Measurements from ENCODE around the gene KRT27.

KRT27 gene

DNA sequence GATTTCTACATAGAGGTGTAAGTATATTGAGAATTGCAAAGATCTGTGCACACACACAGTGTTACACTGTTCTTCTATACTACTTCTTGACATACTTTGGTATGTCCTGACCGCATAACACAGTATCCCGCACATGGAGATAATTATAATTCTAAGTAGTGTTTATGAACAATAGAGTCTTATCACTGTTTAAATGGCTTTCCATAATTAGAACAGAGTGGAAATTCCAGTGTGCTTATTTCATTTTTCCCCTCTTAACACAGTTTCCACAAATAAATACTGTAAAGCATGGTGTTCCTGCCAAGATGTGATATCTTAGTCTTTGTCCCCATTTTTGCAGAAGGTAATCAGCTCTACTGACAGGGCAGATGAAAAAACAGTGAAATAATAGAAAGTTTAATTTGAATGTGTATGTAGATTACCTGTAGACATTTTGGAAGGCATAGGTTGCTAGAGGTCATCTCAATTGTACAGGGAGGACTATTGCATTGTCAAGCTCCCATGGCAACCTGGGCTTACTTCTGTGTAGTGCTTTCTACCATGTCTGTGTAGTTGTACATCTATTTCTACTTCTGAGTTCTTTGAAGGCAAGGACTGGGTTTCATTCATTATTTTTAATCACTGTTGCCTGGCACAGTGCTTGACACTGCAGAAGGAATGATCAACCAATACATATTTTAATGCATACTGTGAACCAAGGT, 27.5 kb upstream of the KRT27 start:
- DNase-seq, result no peak

DNA sequence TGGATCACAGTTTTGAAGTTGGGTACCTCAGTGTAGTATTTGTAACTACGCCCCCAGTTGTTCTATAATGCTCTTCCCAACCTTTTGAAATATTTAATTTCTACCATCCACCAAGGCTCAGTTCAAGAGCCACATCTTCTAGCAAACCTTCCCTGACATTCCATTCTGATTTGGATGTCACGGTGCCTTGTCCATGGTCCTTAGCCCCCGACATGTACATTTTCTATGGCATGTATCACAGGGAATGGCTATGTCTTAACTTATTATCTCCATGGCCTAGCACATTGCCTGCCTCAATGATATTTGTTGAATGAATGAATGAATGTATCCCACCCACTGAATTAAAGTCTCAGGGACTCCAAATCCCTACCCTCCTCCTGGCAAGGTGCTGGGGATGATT, 23.8 kb upstream of the KRT27 start:
- no peak for DNase-seq

DNA sequence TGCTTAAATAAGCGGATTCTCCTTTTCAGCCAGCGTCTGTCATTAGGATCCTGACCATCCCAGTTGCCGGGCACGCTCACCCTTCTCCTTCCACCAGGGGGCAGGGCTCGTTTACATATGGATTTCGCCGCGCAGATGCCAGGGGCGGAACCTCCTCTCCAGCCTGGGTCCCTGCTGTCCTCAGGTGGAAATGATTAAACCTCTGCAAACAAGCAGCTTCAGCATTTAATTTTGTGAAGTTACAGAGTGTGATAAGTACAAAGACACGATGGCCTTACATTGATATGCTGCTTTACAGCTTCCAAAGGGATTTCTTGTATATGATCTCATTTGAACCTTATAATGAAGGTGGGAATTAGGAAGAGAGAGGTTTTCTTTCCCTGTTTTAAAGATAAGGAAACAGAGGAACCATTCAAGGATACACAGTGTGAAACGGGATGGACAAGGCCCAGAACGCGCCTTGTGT, 21.3 kb upstream of the KRT27 start:
- DNase-seq, result peak; percentile 36

DNA sequence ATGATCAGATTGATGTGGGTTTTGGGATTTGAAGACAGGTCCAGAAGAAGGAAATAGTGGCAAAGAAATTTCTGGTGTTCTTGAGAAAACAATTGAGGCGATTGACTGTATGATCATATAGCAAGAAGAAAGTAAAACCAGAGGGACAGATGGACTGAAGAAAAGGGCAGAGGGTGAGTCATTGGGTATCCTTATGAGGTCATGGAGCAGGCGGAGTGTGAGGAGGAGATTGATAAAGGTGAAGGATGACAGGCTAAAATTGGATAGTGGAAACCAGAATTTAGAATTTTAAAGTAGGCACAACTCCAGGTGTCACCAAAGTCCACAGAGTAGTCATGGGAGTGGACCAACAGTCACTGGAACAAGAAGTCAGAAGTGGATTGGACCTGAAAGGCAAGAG, 18.8 kb upstream of the KRT27 start:
- no peak for DNase-seq

DNA sequence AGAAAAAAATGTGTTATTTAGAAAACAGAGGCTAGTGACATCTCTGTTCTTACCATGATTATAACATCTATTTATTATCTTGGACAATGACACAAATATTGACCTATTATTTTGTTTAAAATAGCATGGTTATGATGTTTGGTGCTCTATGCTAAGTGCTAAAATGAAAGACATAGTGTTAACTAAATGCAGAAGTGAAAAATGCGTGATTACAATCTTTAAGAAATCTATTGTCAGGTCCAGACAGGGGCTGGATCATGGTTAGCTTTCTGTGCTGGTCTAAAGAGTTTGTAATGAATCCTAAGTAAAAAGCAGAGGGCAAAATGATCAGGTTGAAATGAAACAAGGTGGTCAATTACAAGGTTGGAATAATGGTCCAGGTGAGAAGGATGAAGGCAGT, 18.0 kb upstream of the KRT27 start:
- no peak for DNase-seq

DNA sequence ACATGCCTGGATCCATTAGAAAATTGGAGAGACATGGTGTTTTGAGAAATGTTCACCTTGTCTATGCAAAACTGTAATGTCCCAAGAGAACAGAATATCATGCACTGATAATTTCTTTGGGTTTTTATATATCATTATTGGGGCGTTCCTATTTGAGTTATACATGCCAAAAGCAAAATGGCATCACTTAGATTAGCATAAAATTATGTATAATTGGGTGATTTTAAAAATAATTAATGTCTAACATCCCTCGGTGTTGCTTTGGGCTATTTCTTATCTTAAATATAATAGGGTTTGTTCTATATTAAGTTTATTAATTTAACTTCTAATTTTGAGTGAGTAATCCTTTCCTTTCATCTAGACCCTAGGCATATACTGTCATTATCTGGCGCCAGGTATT, 17.5 kb upstream of the KRT27 start, which contains the start of gene KRT28:
KRT28 (minus strand) TSS at position 101 of the 400 bp plus-strand sequence; CDS start at position 35, 66 bp downstream.
- no peak for DNase-seq

DNA sequence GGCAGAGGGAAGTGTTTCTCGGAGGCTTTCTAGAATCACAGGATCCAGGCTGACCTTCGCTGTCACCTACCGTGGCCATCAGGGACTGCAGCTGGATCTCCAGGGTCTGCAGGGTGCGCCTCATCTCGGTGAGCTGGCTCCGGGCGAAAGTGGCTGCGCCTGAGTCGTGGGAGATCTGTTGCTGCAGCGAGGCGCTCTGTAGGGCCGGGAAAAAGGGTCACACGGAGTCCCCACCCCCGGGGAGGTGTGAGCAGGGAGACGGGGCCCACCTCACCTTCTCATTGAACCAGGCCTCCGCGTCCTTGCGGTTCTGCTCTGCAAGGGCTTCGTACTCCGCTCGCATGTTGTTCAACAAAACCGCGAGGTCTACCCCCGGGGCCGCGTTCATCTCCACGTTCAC, 14.5 kb upstream of the KRT27 start:
- no peak for DNase-seq

DNA sequence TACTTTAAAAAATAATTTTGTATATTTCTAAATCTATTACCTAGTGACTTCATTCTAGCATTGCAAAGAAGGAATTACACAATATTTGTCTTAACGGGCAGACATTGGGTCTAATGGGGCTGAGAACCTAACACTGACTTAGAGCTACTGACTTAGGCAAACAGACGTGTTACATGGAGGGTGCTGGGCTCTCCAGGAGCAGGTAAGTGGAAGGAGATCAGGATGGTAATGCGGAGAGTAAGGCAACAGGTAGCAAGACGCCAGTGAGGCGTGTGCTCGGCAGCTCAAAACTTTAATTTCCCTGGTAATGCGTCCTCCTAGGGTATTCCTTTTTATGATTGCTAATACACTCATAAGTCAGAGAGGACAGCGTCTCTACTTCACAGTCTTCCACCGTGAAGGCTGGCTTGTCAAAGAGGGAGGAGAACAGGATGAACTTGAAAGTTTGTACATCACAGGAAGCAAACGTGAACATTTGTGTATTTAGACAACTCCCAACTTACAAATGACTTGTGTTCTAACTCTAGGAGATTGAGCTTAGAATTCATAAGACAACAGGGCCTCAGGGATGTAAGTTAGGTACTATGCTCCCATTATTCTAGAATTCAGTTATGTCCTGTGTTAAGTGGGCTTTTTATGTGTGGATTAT, 12.8 kb upstream of the KRT27 start:
- no peak for DNase-seq

DNA sequence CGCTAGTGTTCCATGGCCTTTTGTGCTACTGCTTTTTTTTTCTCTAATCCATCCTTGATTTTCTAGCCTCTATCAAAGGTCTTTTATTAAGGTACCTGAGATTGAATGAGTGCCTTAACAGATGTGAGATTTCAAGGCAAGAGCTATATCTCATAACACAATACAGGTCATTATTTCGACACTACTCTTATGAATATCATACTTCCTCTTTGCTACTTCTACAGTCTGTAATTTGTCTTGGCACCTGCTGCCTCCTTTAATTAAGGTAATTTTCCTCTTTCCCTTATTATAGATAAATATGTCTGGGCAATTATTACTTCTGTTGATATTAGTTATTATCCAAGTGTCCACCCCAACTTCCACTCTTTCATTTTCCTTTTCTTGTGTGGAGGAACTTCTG, 12.1 kb upstream of the KRT27 start:
- no peak for DNase-seq

DNA sequence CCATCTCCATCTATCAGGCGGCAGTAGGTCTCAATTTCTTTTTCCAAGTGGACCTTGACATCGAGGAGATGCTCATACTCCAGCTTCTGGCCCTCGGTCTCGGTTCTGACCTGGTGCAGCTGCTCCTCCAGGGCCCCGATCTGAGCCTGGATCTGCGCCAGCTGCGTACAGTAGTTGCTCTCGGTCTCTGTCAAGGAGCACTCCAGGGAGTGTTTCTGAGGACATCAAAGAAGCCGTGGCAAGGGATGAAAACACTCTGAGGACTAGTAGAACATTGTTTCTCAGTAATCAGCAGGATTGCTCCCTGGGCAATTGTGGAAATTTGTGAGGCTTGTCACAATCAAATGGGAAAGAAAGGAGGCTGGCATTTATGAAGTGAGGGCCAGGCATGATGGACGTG, 11.5 kb upstream of the KRT27 start:
- no peak for DNase-seq

DNA sequence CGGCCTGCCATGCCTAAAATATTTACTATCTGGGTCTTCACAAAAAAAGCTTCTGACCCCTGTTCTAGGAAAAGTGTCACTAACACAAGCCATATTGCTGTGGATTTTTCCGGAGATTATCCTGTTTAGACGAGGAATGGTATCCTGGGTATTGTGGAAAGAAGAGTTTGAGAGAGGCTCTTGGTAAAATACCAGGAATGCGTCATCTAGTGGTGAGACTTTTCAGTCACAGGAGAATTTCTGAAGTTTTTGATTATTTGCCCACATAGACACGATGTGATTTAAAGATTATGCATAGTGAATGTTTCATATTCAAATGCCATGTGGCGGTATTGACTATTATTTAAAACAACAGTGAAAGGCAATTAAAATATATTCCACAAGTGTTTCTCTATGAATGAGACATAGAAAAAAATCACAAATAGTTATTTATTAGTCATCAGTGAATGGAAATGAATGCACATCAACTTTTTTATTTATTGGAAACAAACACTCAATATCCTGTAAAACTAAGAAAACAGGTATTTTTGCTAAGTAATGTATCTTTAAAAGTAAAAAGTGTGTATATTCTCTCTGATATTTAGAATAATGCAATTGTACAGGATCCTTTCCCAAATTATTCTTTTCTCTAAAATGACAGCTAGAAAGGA, 9.6 kb upstream of the KRT27 start:
- DNase-seq, result peak; percentile 19

DNA sequence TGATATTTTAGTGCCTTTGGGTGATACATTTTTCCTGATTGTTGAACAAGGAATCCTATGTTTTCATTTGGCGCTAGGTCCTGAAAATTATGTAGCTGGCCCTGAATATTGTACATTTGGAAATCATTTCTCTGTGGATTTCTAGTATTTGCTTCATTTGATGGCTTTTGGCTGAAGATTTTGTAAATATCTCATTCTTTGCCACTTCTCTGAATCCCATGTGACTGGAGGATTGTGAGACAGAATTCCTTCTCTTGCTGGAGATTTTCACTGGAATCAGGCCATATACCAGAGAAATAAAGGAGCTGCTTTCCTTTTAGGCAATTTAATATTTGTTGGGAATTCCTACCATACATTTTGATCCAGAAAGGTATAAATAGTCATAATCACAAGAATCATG, 8.8 kb upstream of the KRT27 start:
- no peak for DNase-seq

DNA sequence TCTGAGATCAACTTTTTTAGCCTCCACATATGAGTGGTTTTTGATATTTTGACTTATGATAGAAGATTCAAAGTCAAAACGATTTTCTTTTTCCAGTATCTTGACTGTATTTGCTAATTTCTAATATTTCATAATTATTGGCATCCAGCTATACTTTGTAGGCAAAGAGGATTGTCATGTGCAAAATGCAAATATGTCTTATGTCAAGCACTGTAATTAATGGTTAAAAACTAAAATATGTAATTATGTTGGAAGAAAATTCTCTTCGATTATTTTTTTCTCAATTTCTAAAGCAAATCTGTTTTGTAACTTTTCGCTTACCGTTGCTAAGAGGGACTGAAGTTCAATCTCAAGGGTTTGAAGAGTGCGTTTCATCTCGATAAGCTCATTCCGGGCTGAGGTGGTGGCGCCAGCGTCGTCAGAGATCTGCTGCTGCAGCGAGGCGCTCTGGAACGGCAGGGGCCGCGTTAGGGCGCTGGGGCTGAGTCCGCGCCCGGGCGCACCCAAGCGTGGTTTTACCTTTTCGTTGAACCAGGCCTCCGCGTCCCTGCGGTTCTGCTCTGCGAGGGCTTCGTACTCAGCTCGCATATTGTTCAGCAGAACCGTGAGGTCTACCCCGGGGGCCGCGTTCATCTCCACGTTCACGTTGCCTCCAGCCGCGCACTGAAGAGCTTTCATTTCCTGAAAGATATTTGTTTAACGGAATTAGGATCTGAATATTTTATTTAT, 3.0 kb downstream of the KRT27 start:
- DNase-seq, result no peak

DNA sequence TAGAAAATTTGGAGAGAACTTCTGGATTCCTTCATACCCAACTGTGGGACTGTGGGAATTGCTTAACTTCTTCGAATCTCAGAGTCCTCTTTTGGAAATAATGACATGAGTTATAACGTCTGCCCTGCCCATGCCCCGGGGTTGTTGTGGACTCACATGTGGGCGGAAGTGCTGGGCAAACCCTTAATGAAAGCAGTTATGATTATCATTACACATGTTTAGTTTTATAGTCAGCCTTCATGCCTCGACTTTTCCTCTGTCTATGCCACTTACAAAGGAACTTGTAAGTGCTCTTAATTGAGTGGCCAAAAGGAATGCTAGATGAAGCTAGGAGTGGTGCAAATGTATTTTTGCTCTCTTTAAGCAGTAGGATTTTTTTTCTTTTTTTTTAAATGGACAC, 3.9 kb downstream of the KRT27 start:
- DNase-seq, result no peak

DNA sequence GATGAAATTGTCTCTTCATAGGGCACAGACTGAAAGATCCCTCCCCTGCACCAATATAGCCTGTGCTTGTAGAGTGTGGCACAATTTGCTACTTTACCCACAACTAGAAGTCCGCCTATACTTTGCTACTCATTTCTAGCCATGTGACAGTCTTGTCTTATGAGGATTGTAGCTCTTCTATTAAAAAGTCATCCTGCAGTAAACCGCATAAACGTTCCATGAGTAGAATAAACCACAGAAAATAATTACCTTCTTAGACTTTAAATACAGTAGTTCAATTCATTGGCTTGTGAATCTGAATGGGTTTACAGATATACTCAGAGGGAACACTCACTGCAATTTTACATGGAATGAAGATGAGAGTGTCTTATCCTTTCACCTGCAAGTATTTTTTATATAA, 4.4 kb downstream of the KRT27 start:
- no peak for DNase-seq

DNA sequence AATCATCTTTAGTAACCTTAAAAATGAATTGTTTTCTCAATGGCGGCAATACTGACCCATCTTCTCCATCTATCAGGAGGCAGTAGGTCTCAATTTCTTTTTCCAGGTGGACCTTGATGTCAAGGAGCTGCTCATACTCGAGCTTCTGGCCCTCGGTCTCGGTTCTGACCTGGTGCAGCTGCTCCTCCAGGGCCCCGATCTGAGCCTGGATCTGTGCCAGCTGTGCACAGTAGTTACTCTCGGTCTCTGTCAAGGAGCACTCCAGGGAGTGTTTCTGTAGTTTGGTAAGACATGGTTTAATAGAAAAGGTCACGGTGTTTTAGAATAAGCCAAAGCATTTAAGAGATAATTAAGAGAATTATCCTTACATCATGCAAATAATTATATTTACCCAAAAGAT, 4.9 kb downstream of the KRT27 start:
- no peak for DNase-seq

DNA sequence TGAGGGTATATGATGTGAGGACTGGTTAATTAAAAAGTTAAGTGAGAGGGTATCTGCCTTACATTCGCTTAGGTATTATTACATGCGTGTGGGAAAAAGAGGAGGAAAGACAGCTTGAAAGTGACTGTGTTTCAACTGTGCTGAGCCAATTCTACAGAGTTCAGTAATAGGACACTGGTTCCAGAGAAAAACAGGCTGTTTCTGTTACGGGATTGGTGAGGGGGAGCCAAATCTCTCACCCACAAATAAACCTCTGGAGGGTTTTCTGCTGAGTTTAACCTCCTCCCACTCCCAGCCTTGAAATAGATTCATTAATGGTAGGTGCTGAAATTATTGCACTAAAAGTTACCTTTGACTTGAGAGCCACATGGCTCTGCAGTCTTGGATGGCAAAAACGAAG, 6.4 kb downstream of the KRT27 start:
- no peak for DNase-seq

DNA sequence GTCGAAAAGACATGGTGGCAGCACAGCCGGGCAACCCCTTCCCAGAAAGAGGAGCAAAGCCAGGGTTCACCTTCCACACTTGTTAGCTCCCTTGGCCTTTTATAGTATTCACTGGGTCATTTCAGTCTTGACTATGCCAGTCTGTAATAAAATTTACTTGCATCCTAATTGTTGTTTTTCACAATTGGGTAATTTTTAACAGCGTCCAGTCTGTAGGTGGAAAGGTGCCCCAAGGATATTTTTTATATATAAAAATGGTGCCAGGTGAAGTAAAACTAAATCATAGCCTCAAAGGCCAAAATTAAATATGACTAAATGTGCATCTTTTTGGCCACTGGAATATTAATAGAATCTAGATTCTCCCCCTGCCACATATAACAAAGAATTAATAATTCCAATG, 10.2 kb downstream of the KRT27 start, which contains the start of gene KRT26:
KRT26 (minus strand) TSS at position 101 of the 400 bp plus-strand sequence; CDS start at position 13, 88 bp downstream.
- no peak for DNase-seq

DNA sequence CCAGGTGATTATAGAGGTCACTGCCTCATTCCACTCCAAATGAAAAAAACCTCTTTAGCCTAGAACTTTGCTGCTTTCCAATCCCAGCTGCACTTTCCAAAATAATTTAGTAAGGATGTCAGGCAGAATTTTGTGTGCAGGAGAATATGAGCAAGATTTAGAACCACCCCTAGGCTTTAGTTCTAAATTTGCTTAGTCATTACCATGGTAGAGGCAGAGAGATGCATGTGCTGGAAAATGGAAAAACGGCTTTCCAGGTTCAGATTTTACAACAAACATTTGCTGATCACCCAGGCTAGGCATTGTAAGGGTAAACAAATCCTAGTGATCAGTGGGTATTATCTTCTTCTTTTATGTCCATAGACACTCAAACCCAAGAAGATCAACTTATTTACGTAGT, 16.7 kb downstream of the KRT27 start:
- no peak for DNase-seq

DNA sequence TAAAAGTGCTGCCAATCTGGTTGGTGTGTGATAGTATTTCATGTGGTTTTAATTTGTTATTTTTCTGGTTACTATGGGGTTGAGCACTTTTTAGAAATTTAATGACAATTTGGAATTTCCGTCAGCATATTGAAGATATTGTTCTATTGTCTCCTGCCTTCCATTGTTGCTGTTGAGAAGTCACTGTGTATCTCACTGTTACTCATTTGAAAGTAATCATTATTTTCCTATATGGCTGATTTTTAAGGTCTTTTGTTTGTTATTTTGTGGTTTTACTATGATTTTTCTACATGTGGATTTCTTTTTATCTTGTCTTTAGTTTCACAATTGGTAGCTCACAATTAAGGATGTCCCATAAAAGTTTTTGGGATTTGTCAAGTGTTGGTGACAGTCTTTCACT, 18.6 kb downstream of the KRT27 start:
- DNase-seq, result no peak

DNA sequence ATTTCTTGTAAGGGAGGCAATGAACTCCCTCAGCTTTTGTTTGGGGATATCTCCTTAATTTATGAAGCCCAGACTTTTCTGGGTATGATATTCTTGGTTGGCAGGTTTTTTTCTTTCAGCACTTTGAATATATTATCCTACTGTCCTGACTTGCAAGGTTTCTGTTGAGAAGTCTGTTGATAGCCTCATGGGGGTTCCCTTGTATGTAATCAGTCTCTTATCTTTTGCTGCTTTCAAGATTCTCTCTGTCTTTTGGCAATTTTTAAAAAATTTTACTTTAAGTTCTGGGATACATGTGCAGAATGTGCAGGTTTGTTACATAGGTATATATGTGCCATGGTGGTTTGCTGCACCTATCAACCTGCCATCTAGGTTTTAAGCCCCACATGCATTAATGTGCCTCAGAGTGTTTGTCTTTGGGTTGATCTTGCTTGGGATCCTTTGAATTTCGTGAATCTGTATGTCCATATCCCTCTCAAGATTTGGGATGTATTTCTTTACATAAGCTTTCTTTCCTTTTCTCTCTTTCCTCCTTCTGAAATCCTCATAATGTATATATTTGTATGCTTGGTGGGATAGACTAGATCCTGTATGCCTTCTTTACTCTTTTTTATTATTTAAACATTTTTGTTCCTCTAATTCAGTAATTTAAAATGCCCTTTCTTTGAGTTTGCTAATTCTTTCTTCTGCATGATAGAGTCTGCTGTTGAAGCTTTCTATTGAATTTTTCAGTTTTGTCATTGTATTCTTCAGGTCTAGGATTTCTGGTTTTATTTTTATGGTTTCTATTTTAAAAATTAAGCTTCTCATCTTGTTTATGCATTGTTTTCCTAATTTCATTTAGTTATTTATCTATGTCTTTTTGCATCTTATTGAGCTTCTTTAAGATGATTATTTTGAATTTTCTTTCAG, 22.0 kb downstream of the KRT27 start:
- DNase-seq, result no peak

DNA sequence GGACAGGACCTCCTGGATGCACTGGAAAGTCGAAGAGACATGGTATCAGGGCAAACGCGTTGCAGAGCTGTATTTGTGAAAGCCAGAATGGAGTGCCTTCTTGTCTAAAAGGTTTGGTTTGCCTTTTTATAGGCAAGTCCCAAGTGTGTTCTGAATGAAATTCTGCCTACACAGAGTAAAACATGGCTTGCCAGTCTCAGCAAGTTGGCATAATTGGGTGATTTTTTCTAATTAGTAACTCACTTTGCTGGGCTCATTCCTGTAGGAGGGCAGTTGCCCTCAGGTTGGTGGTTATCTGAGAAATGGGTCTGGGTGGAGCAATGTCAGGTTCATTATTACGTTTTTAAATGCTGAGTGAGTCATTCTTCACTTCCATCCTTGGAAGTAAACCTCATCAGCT, 27.1 kb downstream of the KRT27 start, which contains the start of gene KRT25:
KRT25 (minus strand) TSS at position 101 of the 400 bp plus-strand sequence; CDS start at position 41, 60 bp downstream.
- no peak for DNase-seq

Measured in NCI-H226 (cell line).